Fibroblast of lung (primary cell): ENCODE measurements around the gene TCEA3. TPM values are rescaled to one million over a fixed set of nuclear protein-coding genes. Genes with fewer than 3 reads are reported as not detected.

Experiments used
- DNase-seq, 2 donors: peaks; one replicate each; pipeline versions ENCODE4 v3.0.0 to v3.0.0-alpha.2; 2010; ENCODE audit warnings: low read depth in 2 of 2
- H2AFZ ChIP-seq: 2 replicates; pipeline ENCODE4 v1.5.1; 2012; ENCODE audit warnings: low read length, control low read depth, inconsistent platforms
- H3K27ac ChIP-seq: 2 replicates; pipeline ENCODE4 v1.5.1; 2011; ENCODE audit warnings: low read length, control low read depth; ENCODE audit not compliant: insufficient read depth
- H3K27me3 ChIP-seq: 2 replicates; pipeline ENCODE4 v1.5.1; 2011; ENCODE audit warnings: mild to moderate bottlenecking, low read length; ENCODE audit not compliant: control insufficient read depth, insufficient read depth
- H3K36me3 ChIP-seq: 2 replicates; pipeline ENCODE4 v1.5.1; 2011; ENCODE audit warnings: low read length; ENCODE audit not compliant: control insufficient read depth, insufficient read depth
- H3K4me1 ChIP-seq: 2 replicates; pipeline ENCODE4 v1.5.1; 2011; ENCODE audit warnings: low read length; ENCODE audit not compliant: control insufficient read depth, insufficient read depth; ENCODE audit errors: extremely low read depth
- H3K4me2 ChIP-seq: 2 replicates; pipeline ENCODE4 v1.5.1; 2011; ENCODE audit warnings: low read length, control low read depth; ENCODE audit not compliant: insufficient read depth; ENCODE audit errors: extremely low read depth
- H3K4me3 ChIP-seq, 4 experiments: fragments of 200-600 bp in 1 of 4; sonication (generic) in 1 of 4; replicated peaks in 1 of 4; 2 replicates each; pipeline ENCODE4 v1.5.1; 2011 to 2016; ENCODE audit warnings: low read length in 4 of 4, low read depth in 3 of 4, mild to moderate bottlenecking in 3 of 4, control low read depth in 2 of 4, inconsistent platforms in 1 of 4, mixed read lengths in 1 of 4; ENCODE audit not compliant: insufficient read depth in 1 of 4; ENCODE audit errors: control extremely low read depth in 1 of 4
- H3K79me2 ChIP-seq: 2 replicates; pipeline ENCODE4 v1.5.1; 2012; ENCODE audit warnings: mild to moderate bottlenecking, low read length, inconsistent platforms; ENCODE audit not compliant: control insufficient read depth, insufficient read depth
- H3K9ac ChIP-seq: 2 replicates; pipeline ENCODE4 v1.5.1; 2011; ENCODE audit warnings: mild to moderate bottlenecking, low read length, control low read depth; ENCODE audit not compliant: insufficient read depth
- H3K9me3 ChIP-seq: 2 replicates; pipeline ENCODE4 v1.5.1; 2012; ENCODE audit warnings: low read depth, low read length; ENCODE audit not compliant: control insufficient read depth, insufficient read depth
- H4K20me1 ChIP-seq: 2 replicates; pipeline ENCODE4 v1.5.1; 2011; ENCODE audit warnings: low read length; ENCODE audit not compliant: control insufficient read depth, insufficient read depth; ENCODE audit errors: extremely low read depth
- EZH2 ChIP-seq: IDR thresholded peaks from 2 replicates; pipeline ENCODE4 v1.5.1; 2012; ENCODE audit warnings: low read length, control low read depth, mild to moderate bottlenecking; ENCODE audit errors: missing control alignments
- polyA plus RNA-seq, 2 donors: library from polyadenylated mRNA; depleted of rRNA in 1 of 2; stranded (reverse) in 1 of 2; unstranded in 1 of 2; fragments of >200 nt; gene quantifications; 2 replicates each; pipeline ENCODE4 v1.2.1, GENCODE V29; 2011 to 2012; ENCODE audit warnings: missing spikeins in 1 of 2
- total RNA-seq: library from RNA; depleted of rRNA; stranded (reverse); fragments of >200 nt; gene quantifications from 2 replicates; pipeline ENCODE4 v1.2.1, GENCODE V29; 2014
- TF ChIP-seq, protein P1 (sequence below), 2 donors: IDR thresholded peaks in 1 of 2; conservative IDR thresholded peaks in 1 of 2; 1 replicate in 1 of 2; 2 replicates in 1 of 2; pipeline ENCODE4 v1.5.1; 2011 to 2012; ENCODE audit warnings: low read length in 2 of 2, control low read depth in 1 of 2, inconsistent platforms in 1 of 2, low read depth in 1 of 2, mild to moderate bottlenecking in 1 of 2

Gene TCEA3
- total and polyA plus RNA-seq, 2 donors (not counting 1 experiment from before 2014, with no cell fraction given) = 12.3 to 44.6 TPM

DNA sequence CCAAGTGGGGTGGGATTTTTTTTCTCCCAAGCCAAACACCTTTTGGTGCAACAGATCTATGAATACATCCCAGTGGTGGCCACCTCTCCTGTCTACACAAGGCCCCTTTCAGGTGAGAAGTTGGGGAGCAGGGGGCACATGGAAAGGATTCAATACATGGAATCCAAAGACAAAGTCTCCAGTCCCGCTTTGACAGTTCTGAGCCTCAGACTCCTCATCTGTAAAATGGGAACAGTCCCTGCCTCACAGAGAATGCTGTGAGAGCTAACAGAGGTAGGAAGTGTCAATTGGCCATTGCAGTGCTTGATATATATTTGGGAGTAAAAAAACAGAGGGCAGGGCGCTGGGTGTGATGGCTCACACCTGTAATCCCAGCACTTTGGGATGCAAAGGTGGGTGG, 28.2 kb downstream of the TCEA3 start:
- TF ChIP-seq, protein P1, sequence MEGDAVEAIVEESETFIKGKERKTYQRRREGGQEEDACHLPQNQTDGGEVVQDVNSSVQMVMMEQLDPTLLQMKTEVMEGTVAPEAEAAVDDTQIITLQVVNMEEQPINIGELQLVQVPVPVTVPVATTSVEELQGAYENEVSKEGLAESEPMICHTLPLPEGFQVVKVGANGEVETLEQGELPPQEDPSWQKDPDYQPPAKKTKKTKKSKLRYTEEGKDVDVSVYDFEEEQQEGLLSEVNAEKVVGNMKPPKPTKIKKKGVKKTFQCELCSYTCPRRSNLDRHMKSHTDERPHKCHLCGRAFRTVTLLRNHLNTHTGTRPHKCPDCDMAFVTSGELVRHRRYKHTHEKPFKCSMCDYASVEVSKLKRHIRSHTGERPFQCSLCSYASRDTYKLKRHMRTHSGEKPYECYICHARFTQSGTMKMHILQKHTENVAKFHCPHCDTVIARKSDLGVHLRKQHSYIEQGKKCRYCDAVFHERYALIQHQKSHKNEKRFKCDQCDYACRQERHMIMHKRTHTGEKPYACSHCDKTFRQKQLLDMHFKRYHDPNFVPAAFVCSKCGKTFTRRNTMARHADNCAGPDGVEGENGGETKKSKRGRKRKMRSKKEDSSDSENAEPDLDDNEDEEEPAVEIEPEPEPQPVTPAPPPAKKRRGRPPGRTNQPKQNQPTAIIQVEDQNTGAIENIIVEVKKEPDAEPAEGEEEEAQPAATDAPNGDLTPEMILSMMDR (conservative IDR thresholded peaks at IDR 0.05 in 1 of 2, IDR thresholded peaks at IDR 0.05 in 1 of 2; ENCODE audit: low read depth in 1 of 2, low read length in 2 of 2) = no peak
- TF ChIP-seq EZH2 = no peak
- Histone ChIP-seq H3K27me3 (no peaks in the 10 kb centered on the region), H3K36me3 (no peaks in the 10 kb centered on the region), H3K79me2 (no peaks in the 10 kb centered on the region), H3K4me2 (no peak overlapping the region), H3K27ac (no peak overlapping the region), H3K9me3 (no peaks in the 10 kb centered on the region), H3K4me1 (peaks cover 17% of the 10 kb centered on the region), H4K20me1 (no peaks in the 10 kb centered on the region), H3K4me3 (no peak overlapping the region), H3K9ac (no peak overlapping the region), H2AFZ (no peak overlapping the region)
- no peak for DNase-seq

DNA sequence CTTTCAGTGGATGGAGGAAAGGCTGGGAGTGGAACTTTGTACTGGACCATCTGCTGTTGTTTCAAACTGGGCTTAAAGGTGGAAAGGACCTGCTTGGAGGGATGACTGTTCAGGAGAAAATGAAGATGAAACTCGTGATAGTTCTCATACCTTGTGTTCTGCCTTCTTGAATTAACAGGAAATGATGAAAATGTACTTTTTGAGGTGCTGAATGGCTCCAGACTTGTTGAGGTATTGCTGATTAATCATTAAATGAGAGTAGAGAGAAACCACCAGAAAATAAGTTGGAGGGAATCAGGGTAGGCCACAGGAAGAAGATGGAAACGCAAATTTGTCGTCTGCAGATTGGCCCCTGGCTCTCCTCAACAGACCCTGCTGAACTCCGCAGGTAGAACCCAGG, 28.7 kb downstream of the TCEA3 start:
- H3K9ac ChIP-seq = no peak overlapping the region
- no peak overlapping the region for H3K4me2 ChIP-seq
- H3K79me2 ChIP-seq = no peaks in the 10 kb centered on the region
- peaks cover 17% of the 10 kb centered on the region for H3K4me1 ChIP-seq
- no peak overlapping the region for H2AFZ ChIP-seq
- H4K20me1 ChIP-seq = no peaks in the 10 kb centered on the region
- no peak overlapping the region for H3K4me3 ChIP-seq
- H3K27ac ChIP-seq = no peak overlapping the region
- TF ChIP-seq, protein P1 (conservative IDR thresholded peaks at IDR 0.05 in 1 of 2, IDR thresholded peaks at IDR 0.05 in 1 of 2; ENCODE audit: low read depth in 1 of 2, low read length in 2 of 2) = no peak
- no peak for TF ChIP-seq EZH2
- H3K27me3 ChIP-seq = no peaks in the 10 kb centered on the region
- H3K9me3 ChIP-seq = no peaks in the 10 kb centered on the region
- no peak for DNase-seq
- no peaks in the 10 kb centered on the region for H3K36me3 ChIP-seq

DNA sequence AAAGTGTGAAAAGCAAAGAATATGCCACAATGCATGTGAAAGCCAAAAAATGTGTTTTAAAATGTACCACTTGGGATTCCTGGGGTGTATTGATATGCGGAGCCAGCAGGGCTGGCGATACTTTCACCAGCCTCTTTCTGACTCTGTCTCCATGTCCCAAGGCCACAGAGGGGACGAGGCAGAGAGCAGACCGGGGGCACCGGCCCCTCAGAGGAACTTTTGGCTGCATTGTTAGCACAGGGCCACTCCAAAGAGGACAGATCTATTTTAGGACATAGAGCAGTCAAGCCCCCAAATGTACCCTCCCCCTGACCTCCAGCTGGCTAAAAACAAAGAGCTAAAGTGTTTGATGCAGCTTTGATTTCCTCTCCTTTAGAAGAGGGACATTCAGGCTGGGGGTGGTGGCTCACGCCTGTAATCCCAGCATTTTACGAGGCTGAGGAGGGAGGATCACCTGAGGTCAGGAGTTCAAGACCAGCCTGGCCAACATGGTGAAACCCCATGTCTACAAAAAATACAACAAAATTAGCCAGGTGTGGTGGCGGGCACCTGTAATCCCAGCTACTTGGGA, 29.3 kb downstream of the TCEA3 start:
- no peaks in the 10 kb centered on the region for H3K27me3 ChIP-seq
- H3K27ac ChIP-seq = peak overlapping the region; percentile 79
- H3K9ac ChIP-seq = no peak overlapping the region
- no peaks in the 10 kb centered on the region for H3K36me3 ChIP-seq
- H2AFZ ChIP-seq = no peak overlapping the region
- H4K20me1 ChIP-seq = no peaks in the 10 kb centered on the region
- H3K4me1 ChIP-seq = peaks cover 15% of the 10 kb centered on the region
- H3K79me2 ChIP-seq = no peaks in the 10 kb centered on the region
- H3K9me3 ChIP-seq = no peaks in the 10 kb centered on the region
- H3K4me2 ChIP-seq = peak overlapping the region; percentile 6
- DNase-seq = no peak
- H3K4me3 ChIP-seq = peak overlapping the region in 1 of 4 experiments; percentile 25
- TF ChIP-seq, protein P1 (conservative IDR thresholded peaks at IDR 0.05 in 1 of 2, IDR thresholded peaks at IDR 0.05 in 1 of 2; ENCODE audit: low read depth in 1 of 2, low read length in 2 of 2) = no peak
- no peak for TF ChIP-seq EZH2
